GM21526 (cell line): ENCODE measurements around the gene SNRNP40.
"Not testable (repeated sequence)": the region's sequence is repeated elsewhere in the genome, so short reads cannot be mapped to it uniquely, and the experiment has no call there.

ENCODE experiments used
- ATAC-seq: cut with Tn5 transposase; IDR thresholded peaks from one replicate; pipeline ENCODE4 v1.9.1; 2021; ENCODE audit warnings: moderate library complexity; ENCODE audit not compliant: unreplicated experiment, low FRiP score

Gene SNRNP40

DNA sequence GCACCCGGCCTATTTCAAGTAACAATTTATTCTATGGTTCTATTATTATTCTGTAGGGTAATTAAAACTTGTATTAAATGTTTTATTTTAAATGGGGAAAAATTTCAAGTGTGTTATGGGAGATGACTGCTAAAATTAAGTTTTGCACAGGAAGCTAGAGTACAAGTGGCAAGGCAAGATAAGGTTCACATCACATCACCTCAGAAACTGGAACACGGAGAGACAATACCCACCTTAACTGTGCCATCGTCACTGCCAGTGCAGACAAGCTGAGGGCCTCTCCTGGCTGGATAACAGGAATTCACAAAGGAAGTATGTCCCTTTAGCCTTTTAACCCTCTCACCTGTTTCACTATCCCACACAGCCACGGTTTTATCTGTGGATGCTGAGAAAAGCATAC, 7.6 kb downstream of the SNRNP40 start:
- no peak for ATAC-seq

DNA sequence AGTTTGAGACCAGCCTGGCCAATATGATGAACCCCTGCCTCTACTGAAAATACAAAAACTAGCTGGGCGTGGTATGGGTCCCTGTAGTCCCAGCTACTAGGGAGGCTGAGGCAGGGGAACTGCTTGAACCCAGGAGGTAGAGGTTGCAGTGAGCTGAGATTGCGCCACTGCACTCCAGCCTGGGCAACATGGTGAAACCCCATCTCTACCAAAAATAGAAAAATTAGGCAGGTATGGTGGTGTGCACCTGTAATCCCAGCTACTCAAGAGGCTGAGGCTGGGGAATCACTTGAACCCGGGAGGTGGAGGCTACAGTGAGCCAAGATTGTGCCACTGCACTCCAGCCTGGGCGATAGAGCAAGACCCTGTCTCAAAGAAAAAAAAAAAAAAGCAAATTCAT, 8.8 kb downstream of the SNRNP40 start:
- ATAC-seq: not testable (repeated sequence)

- ATAC-seq: not testable (repeated sequence)
These were observed 14.2 kb downstream of the SNRNP40 start for GRCh38 chr1:31282426-31282825.

GRCh38 chr1:31273619-31274018, 23.0 kb downstream of the SNRNP40 start:
- ATAC-seq: no peak

DNA sequence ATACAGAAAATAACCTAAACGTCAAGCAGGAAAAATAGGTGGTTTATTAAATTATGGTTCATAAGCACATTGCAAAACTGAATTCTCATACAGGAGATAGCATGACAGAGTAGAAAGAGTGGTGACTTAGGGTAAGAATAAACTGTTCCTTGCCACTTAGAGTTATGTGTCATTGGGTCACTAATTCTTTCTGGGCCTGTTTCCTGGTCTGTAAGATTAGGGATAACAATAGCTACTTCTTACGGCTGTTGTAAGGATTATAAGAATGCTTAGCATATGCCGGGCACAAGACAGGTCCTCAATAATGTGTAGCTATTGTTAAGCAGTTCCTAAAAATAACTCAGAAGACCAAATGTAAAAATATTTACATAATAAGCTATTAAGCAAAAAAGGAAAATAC, 24.2 kb downstream of the SNRNP40 start:
- ATAC-seq: no peak

DNA sequence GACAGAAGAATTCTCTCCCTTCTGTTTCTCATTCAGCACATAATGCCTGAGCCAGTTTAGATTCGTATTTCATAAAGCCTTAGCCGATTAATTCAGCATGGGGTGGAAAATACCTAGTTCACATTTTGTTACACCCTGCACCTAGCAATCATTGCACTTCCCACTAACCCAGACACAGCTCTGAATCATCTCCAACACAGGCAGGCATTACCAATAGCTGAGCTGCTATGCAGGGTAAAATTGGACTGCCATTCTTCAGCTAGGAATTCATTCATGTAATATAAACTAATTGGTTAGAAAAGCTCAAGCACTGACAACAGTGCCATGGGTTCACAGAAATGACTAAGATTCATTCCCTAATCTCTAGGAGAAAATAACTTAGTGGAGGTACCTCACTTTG, 30.0 kb downstream of the SNRNP40 start:
- no peak for ATAC-seq

GRCh38 chr1:31264790-31265386, 31.7 kb downstream of the SNRNP40 start:
- no peak for ATAC-seq

DNA sequence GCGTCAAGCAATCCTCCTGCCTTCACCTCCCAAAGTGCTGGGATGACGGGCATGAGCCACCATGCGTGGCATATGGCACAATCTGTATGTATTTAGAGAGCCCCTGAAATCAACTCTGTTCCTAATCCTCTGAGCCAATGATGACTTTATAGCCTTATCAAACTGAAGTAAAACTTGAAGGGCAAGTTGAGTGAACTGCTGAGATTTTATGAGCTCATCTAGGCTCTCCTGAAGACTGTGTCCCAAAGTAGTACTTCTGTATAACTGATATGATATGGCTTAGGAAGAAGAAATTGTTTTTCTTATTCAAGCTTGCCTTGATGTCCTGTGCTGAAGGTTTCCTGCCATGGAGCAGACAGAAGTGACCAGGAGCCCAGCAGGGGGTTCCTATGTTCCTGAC, 33.2 kb downstream of the SNRNP40 start:
- ATAC-seq: no peak

DNA sequence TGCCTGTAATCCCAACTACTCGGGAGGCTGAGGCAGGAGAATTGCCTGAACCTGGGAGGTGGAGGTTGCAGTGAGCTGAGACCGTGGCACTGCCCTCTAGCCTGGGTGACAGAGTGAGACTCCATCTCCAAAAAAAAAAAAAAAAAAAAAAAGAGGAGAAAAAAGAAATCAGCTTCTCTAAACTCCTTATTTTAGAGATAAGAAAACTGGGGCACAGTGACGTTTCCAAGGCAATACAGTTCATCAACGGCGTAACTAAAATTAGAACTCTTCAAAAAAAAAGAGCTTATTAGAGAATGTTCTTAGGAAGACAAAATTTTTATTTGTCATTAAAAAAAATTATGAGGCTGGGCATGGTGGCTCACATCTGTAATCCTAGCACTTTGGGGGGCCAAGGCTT, 34.2 kb downstream of the SNRNP40 start:
- ATAC-seq: not testable (repeated sequence)

DNA sequence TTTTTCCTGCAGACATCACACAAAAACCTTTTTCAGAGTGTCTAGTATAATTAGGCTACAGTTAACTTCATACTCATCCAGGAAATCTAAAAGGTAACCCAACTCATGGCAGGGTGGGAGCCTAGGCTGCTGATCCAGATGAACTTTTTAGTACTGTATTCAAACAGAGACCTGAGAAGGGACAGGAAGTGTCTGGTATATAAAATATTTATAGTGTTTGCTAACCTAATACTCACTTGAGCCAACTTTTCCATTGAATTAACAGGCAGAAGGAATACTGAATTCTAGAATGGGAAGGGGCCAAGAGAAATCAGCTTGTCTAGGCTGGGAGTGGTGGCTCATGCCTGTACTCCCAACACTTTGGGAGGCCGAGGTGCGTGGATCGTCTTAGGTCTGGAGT, 34.7 kb downstream of the SNRNP40 start:
- ATAC-seq: no peak

DNA sequence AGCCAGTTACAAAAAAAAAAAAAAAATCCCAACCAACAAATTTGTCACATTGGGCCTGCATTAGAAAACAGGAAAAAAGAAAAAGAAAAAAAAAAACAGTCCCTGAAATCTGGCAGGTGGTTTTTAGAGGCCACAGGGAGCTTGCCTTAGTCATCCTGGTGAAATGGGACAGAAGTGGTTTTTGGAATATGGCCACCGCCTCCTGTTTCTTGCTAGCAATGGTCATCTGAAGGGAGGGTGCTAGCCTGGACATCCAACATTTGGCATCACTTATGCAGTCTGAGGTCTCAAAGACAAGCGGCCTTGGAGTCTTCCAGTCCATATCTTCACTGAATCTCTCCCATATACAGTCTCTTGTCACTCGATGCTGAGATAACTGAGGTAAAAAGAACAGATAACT, 36.8 kb downstream of the SNRNP40 start:
- no peak for ATAC-seq

DNA sequence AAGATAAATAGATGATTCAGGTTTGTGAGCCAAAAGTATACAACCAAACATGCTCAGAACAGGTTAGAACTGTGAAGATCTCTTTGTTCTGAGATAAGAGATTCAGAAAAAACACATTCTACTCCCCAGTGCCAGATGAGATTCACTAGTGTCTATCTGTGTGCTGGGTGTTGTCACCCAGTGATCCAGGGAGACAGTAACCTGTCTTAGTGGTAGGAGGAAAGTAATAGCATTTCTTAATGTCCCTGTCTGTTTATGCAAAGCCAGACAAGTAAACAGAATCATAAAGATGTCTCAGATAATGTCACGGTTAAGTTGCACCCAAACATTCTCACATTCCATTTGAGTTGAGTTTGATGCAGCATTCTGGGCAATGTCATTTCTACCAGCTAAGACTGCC, 38.0 kb downstream of the SNRNP40 start:
- no peak for ATAC-seq

GRCh38 chr1:31257213-31257612, 39.4 kb downstream of the SNRNP40 start:
- ATAC-seq: no peak

DNA sequence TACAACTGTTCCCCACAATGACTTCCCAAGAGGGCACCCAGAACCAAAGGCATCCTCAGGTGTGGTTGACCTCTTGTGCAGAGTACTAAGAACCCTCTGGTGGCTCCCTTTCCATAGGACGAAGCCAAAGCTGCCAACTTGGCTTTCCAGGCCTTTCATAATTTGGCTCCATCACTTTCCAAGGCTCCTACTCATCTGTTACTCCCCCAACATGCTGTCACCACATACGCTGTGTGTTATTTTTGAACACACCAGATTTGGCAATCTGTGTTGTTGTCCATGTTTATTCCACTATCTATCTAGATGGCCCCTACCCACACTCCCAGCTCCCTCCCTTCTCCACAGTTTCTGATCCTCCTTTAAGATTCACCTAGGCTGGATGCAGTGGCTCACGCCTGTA, 46.7 kb downstream of the SNRNP40 start:
- ATAC-seq: no peak

GRCh38 chr1:31248276-31248675, 48.3 kb downstream of the SNRNP40 start:
- ATAC-seq: no peak

GRCh38 chr1:31244326-31244725, 52.3 kb downstream of the SNRNP40 start:
- ATAC-seq: no peak

GRCh38 chr1:31243501-31244286, 52.9 kb downstream of the SNRNP40 start:
- no peak for ATAC-seq

- ATAC-seq: no peak
These were observed 55.3 kb downstream of the SNRNP40 start for GRCh38 chr1:31241321-31241720.

DNA sequence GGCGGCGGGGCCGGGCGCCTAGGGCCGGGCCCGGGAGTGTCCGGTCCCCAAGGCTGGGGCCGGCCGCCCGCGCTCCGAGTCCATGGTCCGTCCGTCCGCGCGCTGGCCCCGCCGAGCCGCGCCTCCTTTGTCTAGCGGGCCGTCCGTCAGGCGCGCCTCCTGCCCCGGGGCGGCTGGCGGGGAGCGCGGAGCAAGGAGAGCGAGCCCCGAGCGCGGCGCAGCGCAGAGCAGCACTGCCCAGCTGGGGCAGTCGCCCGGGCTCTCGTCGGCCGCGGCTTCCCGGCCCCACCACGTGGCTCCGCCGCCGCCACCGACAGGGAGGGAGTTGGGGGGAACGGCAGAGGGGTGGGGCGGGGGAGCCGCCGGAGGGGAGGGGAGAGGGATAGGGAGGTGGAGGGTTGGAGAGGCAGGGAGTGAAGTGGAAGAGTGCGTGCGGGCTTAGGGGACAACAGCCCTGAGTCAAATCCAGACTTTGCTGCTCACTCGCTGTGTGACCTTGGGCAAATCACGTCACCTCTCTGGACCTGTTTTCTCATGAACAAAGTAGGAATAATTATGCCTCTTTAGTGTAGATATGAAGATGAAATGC, 56.8 kb downstream of the SNRNP40 start, which contains the start of gene NKAIN1:
NKAIN1 (minus strand) TSS at position 235 of the 589 bp plus-strand sequence. CDS start 340 bp downstream, outside the sequence.
- no peak for ATAC-seq

- no peak for ATAC-seq
These were observed 57.5 kb downstream of the SNRNP40 start for GRCh38 chr1:31238986-31239613.

GRCh38 chr1:31238612-31238985, 58.0 kb downstream of the SNRNP40 start:
- ATAC-seq: no peak
